GM19372 (cell line): Measurements from ENCODE around the gene EFHD2.
"Not testable (repeated sequence)": the region's sequence is repeated elsewhere in the genome, so short reads cannot be mapped to it uniquely, and the experiment has no call there.

Experiments
- ATAC-seq: cut with Tn5 transposase; IDR thresholded peaks from one replicate; pipeline ENCODE4 v1.9.1; 2021; ENCODE audit warnings: mild to moderate bottlenecking, low read depth, moderate library complexity; ENCODE audit not compliant: unreplicated experiment

Gene EFHD2

GRCh38 chr1:15471067-15471466, 61.4 kb downstream of the EFHD2 start:
- not testable (repeated sequence) for ATAC-seq

GRCh38 chr1:15471723-15472122, 62.0 kb downstream of the EFHD2 start:
- ATAC-seq: not testable (repeated sequence)

- ATAC-seq: no peak
These were observed 62.9 kb downstream of the EFHD2 start for GRCh38 chr1:15472587-15472986.

- no peak for ATAC-seq
These were observed 66.1 kb downstream of the EFHD2 start, which contains the start of gene CELA2B for GRCh38 chr1:15475752-15476314. Gene CELA2B (plus strand): TSS chr1:15476104. CDS start chr1:15476126, 22 bp downstream.

GRCh38 chr1:15476927-15477326, 67.2 kb downstream of the EFHD2 start:
- ATAC-seq: no peak

GRCh38 chr1:15477646-15478212, 68.0 kb downstream of the EFHD2 start:
- no peak for ATAC-seq
